ENCODE measurements around the gene NECTIN2.

DNA sequence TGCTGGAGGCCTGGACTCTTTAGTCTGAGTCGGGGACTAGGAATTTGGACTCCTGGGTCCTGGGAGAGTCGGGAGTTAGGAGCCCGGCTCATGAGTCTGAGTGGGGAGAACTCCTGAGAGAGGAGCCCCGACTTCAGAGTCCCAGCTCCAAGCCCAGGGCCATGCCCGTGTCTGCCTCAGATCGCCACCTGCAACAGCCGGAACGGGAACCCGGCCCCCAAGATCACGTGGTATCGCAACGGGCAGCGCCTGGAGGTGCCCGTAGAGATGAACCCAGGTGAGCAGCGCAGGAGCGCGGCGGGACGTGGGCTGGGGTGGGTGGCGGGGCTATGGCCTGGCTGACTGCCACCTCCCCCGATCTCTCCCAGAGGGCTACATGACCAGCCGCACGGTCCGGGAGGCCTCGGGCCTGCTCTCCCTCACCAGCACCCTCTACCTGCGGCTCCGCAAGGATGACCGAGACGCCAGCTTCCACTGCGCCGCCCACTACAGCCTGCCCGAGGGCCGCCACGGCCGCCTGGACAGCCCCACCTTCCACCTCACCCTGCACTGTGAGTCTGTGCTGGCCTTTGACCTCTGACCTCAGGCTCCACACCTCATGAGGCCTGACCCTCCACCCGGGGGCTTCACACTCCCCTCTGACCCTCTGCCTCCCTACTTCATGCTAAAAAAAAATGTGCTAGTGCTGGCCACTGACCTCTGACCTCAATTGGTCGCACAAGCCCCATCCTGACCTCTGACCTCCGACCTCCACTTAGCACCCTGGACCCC is 32.8 kb upstream of the NECTIN2 start:
- no peak for TF ChIP-seq EZH2phosphoT487 (conservative IDR thresholded peaks at IDR 0.05; ENCODE audit: low read length)
- TF ChIP-seq, protein P1, sequence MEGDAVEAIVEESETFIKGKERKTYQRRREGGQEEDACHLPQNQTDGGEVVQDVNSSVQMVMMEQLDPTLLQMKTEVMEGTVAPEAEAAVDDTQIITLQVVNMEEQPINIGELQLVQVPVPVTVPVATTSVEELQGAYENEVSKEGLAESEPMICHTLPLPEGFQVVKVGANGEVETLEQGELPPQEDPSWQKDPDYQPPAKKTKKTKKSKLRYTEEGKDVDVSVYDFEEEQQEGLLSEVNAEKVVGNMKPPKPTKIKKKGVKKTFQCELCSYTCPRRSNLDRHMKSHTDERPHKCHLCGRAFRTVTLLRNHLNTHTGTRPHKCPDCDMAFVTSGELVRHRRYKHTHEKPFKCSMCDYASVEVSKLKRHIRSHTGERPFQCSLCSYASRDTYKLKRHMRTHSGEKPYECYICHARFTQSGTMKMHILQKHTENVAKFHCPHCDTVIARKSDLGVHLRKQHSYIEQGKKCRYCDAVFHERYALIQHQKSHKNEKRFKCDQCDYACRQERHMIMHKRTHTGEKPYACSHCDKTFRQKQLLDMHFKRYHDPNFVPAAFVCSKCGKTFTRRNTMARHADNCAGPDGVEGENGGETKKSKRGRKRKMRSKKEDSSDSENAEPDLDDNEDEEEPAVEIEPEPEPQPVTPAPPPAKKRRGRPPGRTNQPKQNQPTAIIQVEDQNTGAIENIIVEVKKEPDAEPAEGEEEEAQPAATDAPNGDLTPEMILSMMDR (IDR thresholded peaks at IDR 0.05; ENCODE audit: insufficient read depth, low read length, poor library complexity, severe bottlenecking), result no peak

All from SU-DHL-6 (cell line).